GDM1 (cell line): ENCODE results near the gene TPX2.
A peak's percentile ranks its signal among the peaks of the same experiment; 100 is the strongest.
"Not testable (repeated sequence)": the region's sequence is repeated elsewhere in the genome, so short reads cannot be mapped to it uniquely, and the experiment has no call there.

Source experiments
- DNase-seq: peaks from one replicate; lab custom pipeline; 2025; lab: John Stamatoyannopoulos, UW

Gene TPX2

DNA sequence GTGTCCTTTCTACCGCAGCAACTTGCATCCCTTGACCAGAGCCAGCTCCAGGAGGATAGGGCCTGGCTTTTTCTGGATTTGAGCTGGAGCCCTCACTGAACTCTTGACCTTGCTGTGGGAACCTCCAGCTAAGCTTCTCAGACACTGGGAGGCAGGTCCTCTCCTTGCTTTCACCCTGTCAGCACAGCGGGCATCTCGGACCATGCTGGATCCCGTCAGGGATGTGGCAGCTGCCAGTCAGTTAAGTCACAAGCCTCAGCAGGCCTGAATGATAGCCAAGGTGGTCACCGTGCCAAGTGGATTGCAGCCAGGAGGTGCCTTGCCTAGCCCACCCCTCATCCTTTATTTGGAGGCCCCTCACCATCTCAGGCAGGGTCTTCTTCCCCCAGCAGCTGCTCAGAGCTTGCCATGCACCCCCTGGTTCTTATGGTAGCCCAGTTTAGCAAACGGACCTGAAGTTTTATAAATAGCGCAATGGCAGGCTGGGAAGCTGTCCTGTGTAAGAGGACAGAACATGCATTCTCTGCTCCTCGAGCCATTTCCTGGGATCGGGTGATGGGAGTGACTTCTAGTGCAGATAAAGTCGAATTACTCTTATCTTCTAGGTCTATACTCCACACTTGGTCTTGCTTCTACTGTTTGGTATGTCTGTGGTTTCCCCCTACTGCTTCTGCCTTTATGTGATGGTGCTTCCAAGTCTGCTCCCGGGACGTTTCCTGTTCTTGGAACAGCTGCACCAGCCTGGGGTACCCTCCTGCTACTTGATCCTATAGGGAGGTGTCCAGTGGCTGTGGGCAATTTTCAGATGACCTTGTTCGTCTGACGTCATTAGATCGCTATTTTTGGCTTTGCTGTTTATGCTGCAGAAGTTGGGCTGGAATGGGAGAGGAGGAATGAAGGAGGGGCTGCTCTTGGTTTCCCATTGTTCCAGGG, 73.0 kb downstream of the TPX2 start:
- DNase-seq, result no peak

- DNase-seq, result no peak
These were observed 74.5 kb downstream of the TPX2 start for GRCh38 chr20:31813611-31814010.

- not testable (repeated sequence) for DNase-seq
These were observed 75.1 kb downstream of the TPX2 start for GRCh38 chr20:31814142-31814541.

DNA sequence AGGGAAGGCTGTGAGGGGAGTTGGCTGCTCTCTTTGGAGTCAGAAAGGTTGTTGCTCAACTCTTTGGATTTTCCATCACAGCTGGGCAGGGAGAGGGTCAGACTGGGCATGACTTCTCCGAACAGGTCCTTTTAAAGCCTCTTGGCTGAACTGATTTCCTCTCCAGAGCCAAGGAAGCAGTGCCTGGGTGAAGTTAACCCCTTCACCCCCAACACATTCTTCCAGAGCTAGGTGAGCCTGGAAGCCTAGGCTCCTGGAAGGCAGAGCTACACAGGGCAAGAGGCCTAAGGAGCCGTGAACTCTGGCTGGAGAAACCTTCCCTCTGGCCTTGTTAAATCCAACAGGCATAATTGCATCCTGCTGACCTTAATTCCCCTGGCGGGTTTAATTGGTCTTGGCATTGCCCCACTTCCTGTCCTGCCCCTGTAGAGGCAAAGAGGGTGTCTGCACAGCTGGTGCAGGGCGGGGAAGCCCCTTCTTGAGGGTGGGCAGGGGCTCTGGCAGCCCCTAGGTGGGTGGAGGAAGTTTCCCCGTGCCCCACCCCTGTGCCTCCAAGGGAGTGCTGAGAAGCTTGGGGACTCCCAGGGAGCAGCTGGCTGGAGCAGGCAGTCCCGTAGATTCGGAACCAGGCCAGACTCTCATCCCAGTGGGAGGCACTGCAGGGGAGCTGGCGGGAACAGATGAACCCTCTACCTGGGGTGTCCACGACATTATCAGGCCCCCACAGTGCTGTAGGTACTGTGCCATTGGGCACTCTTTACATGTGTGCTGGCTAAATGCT, 76.5 kb downstream of the TPX2 start:
- no peak for DNase-seq

- no peak for DNase-seq
These were observed 77.1 kb downstream of the TPX2 start for GRCh38 chr20:31816221-31816620.

- DNase-seq, result no peak
These were observed 78.4 kb downstream of the TPX2 start for GRCh38 chr20:31817461-31817860.

DNA sequence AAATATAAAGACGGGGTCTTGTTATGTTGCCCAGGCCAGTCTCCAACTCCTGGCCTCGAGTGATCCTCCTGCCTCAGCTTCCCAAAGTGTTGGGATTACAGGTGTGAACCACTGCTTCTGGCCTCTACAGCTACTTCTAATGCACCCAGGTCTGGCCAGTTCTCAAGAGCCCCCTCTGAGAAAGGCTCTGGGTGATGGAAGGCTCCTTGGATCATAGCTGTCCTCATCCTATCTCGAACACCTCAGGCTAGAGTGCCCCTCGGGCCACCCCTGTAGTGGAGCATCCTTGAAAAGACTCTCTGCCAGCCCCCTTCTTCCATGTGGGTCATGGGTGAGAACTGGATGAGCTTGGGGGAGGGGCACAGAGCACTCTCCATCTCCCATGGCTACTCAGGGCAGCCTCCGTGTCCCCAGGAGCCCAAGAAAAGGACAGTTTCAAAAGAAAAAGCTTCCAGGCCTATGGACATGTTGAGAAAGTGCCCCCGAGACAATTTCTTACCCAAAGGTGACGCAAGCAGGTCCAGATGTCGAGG, 79.4 kb downstream of the TPX2 start:
- no peak for DNase-seq

DNA sequence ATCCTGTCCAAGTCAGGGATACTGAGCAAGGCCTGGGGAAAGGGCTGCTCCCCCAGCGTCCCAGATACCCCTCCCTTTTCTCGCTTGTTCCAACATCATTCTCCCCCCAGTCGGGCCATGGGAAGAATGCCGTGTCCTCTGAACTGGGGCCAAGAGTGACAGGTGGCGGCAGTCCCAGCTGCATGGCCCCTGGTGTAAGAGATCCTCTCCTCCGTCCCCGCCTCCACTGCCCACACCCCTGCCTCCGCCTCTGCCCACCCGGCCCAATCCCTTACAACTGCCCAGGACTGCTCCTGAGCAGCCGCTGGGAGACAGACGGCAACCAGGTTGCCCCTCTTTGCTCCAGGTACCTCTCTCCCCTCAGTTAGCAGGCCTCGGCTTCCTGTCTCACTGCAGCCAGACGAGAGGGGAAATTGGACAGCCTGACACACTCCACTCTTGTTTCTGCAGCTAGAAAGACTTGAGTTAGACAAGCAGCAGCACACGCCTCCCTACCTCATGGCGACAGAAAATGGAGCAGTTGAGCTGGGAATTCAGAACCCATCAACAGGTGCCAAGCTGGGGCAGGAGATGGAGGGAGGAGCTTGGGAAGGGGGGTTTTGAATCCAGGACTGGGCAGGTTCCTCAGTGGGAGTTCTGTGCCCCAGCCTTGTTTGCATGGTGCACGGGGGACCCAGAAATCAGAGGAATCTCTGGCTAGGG, 80.1 kb downstream of the TPX2 start, which contains the start of gene MYLK2:
Gene MYLK2, plus strand, starts transcription at position 274 of the 702 bp plus-strand sequence. Its CDS starts 225 bp downstream, at position 499.
- DNase-seq, result no peak

DNA sequence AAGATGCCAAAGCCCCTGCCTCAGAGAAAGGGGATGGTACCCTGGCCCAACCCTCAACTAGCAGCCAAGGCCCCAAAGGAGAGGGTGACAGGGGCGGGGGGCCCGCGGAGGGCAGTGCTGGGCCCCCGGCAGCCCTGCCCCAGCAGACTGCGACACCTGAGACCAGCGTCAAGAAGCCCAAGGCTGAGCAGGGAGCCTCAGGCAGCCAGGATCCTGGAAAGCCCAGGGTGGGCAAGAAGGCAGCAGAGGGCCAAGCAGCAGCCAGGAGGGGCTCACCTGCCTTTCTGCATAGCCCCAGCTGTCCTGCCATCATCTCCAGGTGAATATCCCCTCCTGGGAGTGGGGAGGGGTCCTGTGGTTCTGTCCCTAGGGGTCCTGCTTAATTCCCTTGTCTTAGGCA, 81.1 kb downstream of the TPX2 start:
- DNase-seq, result no peak

DNA sequence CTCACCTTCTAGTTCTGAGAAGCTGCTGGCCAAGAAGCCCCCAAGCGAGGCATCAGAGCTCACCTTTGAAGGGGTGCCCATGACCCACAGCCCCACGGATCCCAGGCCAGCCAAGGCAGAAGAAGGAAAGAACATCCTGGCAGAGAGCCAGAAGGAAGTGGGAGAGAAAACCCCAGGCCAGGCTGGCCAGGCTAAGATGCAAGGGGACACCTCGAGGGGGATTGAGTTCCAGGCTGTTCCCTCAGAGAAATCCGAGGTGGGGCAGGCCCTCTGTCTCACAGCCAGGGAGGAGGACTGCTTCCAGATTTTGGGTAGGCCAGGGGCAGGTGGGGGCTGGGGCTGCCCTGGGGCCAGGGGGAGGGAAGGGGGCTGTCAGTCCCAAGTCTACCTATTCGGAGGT, 82.3 kb downstream of the TPX2 start:
- no peak for DNase-seq

DNA sequence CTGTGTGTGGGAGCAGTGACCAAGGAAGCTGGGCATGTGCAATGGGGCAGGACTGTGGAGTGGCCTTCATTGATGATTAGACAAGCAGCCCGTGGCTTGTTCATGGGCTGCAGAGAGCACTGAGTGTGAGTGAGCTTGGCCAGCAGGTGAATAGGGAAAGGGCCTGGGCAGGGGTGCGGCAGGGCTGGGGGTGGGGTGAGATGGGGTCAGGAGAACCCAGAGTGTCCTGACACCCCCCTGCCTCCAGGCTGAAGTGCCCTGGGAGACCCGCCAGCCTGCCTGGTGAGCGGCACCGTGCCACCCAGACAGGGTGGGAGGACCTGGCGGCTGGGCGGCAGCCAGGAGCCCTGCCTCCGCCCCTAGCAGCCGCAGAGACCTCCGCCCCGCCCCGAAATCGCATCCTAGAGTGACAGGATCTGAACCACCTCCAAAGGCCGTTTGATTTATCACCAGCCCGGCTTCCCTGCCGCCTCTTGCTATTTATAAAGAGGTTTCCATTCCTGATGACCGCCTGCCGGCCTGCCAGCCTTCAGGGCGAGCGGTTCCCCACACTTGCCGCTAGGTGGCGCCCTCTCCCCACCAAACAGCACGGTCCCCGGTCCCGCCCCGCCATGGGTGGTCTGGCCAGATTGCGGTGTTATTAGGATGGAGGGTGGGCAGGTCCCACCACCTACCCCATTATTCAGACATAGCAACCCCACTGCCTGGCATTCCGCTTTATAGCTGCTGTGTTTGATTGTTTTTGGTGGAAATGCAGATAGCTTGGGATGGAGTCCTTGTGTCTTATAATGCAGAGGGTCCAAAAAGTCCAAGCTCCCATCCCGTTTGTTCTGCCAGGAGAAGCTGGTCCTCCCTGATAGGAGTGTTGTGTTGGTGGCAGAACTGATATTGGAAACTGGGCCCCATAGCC, 83.6 kb downstream of the TPX2 start:
- DNase-seq, result peak; percentile 26

DNA sequence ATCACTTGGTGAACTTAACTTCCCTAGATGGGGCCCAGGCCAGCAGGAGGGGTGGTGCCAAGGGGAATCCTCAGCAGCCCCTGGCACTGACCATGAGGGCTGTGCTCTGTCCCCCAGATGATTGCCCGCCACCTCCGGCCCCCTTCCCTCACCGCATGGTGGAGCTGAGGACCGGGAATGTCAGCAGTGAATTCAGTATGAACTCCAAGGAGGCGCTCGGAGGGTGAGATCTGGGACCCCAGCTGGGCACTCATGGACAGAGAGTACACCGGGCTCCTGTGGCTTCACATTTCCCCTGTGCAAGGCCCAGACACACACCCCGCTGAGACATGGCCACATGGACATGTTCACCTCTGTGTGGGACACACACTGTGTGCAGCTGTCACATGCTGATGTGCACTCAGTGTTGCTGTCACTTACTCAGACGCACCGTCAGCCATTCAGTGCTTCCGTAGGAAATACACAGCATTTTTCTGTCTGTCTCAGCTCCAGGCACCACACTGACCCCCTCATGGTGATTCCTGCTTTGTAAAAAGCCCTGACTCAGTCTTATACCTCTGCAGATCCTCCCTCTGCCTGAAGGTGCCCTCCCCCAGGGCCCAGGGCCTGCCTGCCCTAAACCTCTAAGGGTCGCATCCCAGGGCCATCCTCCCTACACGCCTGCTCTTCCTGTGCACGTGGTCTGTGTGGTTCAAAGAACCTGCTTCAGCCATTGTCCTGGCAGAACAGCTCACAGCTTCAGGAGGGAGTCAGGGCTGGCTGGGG, 84.5 kb downstream of the TPX2 start:
- peak; percentile 25 for DNase-seq

DNA sequence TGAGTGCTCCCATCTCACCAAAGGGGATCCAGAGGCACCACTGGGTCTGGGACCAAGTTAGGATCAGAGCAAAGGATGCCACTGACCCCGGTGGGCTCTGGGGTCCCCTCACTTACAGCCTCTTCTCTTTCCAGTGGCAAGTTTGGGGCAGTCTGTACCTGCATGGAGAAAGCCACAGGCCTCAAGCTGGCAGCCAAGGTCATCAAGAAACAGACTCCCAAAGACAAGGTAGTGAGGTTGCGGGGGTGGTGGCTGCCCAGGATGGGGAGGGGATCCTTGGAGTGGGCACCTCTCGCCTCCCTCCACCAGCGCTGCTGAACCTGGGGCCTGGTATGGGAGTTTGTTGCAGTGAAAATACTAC, 85.0 kb downstream of the TPX2 start:
- no peak for DNase-seq

GRCh38 chr20:31824554-31825313, 85.6 kb downstream of the TPX2 start:
- no peak for DNase-seq

- DNase-seq, result no peak
These were observed 87.0 kb downstream of the TPX2 start for GRCh38 chr20:31826074-31826473.

- no peak for DNase-seq
These were observed 88.0 kb downstream of the TPX2 start for GRCh38 chr20:31827059-31827458.

- DNase-seq, result not testable (repeated sequence)
These were observed 88.9 kb downstream of the TPX2 start for GRCh38 chr20:31828016-31828415.

DNA sequence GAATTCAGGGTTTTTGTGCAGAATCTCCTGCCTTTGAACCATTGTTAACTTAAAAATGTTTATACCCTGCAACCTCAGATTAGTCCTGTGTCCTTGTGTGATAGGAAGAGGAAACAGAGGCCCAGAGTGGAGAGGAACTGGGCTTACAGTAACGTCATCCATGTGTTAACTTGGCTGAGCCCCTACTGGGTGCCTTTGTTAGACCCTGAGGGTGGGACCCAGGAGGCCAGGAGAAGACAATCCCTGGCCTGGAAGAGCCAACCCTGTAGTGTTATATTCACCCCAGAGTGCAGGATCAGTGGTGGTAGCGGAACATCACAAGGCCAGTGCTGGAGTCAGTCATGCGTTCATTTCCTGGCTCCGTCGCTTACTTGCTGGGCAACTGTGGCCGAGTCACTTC, 90.6 kb downstream of the TPX2 start:
- DNase-seq, result no peak

- no peak for DNase-seq
These were observed 91.4 kb downstream of the TPX2 start for GRCh38 chr20:31830406-31830981.
